Measurements from ENCODE around the gene EXPH5.
A peak's percentile ranks its signal among the peaks of the same experiment; 100 is the strongest.
"Not testable (repeated sequence)": the region's sequence is repeated elsewhere in the genome, so short reads cannot be mapped to it uniquely, and the experiment has no call there.

Gene EXPH5

DNA sequence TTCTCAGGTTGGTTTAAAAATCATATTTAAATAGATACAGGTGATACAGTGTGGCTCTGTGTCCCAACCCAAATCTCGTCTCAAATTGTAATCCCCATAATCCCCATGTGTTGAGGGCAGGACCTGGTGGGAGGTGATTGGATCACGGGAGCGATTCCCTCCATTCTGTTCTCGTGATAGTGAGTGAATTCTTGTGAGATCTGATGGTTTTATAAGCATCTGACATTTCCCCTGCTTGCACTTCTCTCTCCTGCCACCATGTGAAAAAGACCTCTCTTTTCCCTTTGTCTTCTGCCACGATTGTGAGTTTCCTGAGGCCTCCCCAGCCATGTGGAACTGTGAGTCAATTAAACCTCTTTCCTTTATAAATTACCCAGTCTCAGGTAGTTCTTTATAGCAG is 9.2 kb upstream of the EXPH5 start:
- DNase-seq, result not testable (repeated sequence)

DNA sequence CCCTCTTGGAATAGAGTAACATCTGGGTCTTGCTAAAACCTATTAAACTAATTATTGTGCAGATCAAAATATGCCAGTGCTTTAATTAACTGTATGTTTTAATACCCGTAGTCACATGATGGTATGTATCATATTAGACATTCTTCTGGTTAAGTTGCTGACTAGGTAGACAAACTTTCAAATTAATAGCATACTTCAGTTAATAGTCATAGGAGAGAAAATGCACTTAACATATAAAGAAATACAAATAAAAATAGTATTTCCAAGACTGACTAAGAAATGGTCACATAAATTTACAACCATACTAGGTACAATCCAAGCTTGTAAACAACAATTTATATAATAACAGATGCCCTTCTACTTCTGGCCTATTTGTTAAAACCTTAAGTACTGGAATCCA is 7.6 kb upstream of the EXPH5 start:
- no peak for DNase-seq

DNA sequence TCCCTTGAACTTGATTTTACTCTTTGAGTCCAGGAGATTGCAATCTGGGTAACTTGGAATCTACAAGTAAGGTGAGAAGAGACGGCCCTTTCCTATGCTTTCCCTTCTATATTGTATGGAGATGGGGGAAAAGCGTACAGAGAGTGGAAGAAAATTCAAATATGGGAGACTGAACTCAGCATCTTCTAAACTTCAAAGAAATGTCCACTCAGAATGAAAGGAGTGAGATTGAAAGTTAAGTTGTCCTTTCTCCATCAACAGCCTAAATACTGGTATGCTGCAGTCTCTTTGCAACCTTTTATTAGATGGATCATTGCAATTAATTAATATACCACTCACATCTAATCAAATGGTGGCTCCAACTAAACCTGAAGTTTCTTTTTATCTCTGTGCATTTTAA is 6.4 kb upstream of the EXPH5 start:
- no peak for DNase-seq

DNA sequence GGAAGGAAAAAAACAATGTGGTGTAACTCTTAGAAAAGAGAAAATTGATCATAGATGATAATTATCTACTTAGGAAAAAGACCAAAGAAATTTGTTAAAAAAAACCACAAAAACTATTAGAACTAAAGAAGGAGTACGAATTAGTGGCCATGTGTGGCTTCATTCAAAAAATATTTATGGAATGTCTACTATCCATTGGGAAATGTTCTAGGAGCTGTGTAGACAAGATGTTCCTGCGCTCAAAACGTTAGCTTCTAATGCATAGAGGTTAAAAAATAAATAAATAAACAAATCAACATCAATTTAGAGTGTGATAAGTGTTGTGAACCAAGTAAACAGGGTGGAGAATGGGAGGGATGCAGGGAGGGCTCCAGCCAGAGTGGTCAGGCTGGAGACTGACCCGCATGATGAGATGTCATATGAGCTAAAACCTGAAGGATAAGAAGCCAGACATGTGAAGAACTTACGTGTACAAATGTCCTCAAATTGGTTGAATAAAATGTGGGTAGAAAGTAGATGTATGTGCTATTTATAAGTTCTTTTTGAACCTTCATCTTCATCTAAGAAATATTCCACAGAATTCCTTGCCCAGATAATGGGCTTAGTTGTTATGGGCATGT is 4.3 kb upstream of the EXPH5 start:
- DNase-seq, result no peak

DNA sequence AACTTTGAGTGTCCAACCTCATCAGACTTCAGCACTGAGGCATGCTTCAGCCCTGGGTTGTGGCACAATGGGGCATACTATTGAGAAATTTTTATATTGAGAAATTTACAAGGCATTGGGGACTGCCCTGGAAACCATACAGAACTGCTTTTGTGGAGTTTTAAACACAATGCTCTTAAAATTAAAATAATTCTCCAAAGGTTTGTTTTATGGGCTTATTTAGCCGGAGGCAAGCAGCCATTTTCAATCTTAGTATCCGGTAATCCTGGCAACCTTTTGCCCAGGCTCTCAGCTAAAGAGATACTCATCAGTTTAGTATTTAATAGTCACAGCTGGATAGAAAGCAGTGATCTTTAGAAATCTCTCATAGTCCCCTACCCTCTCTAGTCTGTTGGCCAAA is 3.1 kb upstream of the EXPH5 start:
- no peak for DNase-seq

DNA sequence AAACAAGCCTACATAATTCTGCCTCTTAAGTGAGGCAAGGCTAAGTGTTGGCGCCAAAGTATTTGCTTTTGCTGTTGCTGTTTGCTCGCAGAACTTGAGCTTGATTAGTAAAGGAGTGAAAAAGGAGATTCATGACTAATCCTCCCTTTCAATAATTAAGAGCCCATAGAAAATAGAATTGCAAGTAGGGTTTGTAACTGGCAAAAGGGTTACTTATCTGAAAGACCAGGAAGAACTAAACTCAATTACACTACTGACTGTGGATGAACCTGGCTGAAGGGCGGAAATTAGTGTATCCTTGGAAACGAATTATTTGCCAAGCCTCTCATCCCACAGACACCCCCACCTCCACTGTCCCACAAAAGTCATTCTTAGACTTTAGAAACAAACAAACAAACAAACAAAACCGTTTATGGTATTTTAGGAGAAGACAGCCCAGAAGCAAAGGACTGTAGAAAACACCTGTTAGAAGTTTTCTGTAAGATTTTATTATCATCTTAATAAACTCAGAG is 411 bp upstream of the EXPH5 start:
- no peak for DNase-seq

DNA sequence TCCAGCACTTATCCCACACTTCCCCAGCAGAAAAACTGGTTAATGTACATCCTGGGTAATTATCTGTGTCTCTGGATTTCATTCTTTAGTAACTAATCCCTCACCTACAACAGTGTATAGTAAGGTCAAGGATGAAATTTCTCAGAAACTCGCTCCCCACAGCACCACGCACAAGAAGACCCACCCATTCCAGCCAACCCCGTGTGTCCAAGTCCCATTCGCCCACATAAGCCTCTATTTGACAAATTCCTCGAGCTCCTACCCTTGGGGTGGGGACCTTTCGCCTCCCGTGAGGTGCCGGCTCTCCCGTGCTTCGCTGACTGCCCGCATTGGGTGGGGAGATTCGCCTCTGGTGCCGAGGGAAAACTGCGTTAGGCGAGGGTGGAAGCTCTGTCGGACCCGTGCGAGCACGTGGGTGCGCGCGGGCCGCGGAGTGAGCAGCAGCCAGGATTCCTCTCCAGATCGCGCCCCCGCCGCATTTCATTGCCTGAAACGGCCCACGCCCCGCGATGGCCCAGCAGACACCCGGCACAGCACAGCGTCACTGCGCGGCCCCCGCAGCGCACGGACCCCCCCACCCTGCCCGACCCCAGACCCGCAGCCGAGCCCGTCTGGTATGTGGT is 866 bp downstream of the EXPH5 start:
- DNase-seq, result peak; percentile 9

DNA sequence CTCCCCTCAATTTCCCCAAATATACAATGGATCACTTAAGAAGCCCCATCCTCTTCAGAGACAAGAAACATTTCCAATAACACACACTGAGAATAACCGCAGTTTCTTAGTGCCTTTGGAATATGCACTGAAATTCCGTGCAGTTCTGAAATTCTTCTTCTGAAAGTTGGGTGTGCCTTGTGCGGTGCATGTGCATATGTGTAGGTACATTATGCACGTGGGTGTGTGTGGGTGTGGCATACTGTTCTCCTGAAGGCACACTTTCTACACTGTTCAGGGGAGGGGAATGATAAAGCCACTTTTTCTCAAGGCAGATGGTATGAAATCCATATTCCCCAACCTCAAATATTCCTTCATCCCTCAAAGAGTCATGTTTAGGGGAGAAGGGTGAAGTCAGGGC is 1.7 kb downstream of the EXPH5 start:
- DNase-seq, result no peak

DNA sequence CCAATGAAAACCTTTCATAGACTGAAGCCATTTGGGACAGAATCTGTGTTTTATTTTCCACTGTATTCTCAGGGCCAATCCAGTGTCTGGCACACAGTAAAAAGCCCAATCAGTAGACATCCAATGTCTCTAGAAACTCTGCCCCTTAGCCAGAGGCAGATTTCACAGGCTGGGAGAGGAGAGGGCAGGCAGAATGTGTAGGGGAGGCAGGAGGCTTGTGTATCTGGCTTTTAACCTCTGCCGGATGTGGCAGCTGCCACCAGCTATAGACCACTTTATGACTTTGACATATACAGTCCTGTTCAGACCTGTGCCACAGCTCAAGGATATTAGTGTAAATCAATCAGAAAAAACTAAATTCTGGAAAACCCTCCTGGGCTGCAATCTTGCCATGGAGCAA is 4.4 kb downstream of the EXPH5 start:
- DNase-seq, result no peak

DNA sequence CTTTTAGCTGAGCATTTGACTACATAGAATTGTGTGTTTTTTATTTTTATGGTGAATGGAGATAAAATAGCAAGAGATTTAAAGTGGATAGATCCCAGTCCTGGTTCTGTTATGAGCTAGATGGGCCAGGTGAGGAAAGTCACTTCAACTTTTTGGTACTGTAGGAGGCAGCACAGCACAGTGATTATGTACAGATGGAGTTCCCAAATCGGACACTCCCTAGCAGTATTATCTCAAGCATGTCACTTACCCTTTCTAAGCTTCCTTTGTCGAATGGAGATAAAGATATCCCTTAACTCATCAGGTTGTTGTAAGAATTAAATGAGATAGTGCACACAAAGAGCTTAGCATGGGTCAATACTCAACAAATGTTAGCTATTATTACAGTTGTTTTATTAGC is 5.3 kb downstream of the EXPH5 start:
- DNase-seq, result no peak

DNA sequence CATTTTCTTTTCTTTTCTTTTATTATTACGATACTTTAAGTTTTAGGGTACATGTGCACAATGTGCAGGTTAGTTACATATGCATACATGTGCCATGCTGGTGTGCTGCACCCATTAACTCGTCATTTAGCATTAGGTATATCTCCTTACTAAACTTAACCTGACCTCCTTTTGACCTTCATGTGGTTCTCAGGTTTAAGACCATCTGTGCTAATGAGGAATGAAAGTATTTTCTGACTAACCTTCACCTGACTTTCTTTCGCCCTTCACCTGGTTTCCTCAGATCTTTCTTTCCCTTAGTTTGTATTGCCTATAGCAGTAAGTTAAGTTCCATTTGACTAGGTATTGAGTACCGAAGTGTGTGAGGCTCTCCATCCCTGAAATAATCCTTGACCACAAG is 6.5 kb downstream of the EXPH5 start:
- peak; percentile 38 for DNase-seq

DNA sequence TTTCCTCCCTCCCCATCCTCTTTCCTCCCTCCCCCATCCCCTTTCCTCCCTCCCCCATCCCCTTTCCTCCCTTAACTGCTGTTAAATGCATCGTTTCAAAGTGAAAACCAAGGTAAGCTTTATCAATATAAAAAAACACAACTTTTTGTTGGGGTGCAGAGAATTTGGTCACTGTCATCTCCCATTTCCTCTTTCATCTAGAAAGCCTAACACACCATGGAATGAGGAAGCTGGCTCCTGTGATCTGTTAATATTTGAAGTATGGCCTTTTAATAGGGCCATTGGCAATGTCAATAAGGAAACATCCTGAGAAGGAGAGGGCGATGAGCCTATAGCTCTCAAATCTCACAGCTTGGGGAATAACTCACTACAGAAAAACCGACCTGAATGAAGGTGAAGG is 7.0 kb downstream of the EXPH5 start:
- no peak for DNase-seq

DNA sequence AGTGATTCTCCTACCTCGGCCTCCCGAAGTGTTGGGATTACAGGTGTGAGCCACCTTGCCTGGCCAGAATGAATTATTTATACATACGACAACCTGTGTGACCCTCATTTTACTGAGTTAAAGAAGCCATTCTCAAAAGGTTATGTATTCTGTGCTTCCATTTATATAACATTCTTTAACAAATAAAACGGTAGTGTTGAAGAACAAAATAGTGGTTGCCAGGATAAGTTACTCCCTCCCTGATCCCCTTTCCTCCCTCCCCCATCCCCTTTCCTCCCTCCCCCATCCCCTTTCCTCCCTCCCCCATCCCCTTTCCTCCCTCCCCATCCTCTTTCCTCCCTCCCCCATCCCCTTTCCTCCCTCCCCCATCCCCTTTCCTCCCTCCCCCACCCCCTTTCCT is 7.4 kb downstream of the EXPH5 start:
- DNase-seq, result not testable (repeated sequence)

DNA sequence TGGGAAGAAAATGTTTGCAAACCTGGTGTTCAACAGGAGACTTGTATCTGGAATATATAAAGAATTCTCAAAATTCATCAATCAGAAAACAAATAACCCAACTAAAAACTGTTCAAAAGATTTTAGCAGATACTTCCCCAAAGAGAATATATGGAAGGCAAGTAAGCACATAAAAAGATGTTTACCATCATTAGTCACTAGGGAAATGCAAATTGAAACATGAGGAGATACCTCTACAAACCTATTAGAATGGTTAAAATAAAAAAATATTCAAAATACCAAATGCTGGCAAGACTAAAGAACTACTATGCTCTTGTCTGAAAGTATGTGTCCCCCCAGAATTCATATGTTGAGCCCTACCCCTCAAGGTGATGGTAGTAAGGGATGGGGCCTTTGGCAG is 8.6 kb downstream of the EXPH5 start:
- DNase-seq, result no peak

DNA sequence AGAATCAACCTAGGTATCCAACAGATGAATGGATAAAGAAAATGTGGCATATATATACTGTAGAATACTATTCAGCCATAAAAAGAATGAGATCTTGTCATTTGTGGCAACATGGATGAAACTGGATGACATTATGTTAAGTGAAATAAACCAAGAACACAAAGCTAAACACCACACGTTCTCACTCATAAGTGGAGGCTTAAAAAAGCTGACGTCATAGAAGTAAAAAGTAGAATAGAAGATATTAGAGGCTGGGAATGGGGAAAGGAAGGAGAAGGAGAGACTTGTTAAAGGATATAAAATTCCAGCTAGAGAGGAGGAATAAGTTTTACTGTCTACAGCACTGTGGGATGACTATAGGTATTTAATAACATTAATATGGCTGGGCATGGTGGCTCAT is 12.9 kb downstream of the EXPH5 start:
- no peak for DNase-seq

DNA sequence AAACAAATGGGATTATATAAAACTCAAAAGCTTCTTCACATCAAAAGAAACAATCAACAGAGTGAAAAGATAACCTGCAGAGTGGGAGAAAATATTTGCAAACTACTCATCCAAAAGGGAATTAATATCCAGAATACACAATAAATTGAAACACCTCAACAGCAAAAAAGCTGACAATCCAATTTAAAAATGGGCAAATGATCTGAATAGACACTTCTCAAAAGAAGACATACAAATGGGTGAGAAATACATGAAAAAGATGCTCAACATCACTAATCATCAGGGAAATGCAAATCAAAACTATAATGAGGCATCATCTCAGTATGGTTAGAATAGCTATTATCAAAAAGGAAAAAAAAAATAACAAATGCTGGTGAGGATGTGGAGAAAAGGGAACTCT is 13.5 kb downstream of the EXPH5 start:
- no peak for DNase-seq

DNA sequence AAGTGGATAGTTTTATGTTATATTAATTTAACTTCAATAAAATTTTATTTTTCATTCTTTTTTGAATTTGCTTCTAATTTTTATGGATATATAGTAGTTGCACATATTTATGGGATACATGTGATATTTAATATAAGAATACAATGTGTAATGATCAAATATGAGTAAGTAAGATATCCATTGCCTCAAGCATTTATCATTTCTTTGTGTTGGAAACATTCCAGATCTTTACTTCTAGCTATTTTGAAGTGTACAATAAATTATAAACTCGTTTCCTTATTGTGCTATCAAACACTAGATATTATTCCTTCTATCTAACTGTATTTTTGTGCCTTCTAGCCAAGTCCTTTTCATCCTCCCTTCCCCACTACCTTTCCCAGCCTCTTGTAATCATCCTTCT is 17.0 kb downstream of the EXPH5 start:
- DNase-seq, result no peak

DNA sequence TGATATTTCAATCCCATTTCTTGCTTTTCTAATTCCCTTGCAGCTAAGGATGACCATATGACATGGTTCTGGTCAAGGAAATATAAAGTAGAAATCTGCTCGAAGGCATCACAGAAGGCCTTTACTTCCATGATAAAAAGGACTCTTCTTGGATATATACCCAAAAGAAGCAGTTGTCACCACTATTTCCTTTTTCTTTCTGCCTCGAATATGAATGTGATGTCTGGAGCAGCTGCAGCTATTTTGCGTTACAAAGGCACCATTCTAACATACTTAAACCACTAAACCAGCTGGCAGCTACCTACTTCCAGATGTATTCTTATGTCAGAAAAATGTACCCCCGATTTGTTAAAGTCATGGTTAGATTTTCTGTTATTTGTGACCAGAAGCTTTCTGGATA is 18.9 kb downstream of the EXPH5 start:
- no peak for DNase-seq

DNA sequence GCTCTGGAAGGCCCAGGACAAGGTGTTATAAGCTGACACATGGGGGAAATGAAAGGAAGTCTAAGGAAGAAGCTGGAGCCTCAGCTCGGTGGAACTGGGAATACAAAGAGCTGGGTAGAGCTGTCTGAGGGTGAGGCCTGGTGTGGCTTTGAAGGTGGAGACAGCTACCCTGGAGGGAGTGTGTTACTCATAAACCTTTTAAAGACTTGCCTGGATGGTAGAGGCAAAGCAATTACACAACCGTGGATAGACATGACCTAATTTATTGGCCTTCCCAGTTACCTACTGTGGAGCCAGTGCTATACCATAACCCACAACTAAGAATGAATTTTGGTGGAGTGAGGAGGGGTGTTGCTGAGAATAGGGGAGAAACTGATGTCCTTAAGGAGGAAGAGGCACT is 22.6 kb downstream of the EXPH5 start:
- DNase-seq, result no peak

DNA sequence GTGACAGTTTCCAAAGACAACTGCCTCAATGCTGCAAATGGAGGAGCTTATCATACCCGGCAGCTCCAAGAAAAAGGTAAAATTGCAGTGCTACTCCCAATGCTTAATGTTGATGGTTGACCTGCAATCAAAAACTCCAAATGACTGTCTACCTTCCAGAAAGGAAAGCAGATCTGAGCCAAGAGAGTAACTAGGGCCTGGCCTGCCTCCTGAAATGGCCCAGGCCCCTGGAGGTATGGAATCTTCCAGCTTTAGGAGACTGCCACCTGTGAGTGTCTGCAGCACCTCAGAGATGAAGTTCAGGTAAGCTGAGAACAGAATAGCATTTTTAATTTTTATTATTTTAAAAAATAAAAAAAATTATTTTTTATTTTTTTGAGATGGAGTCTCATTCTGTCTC is 23.7 kb downstream of the EXPH5 start:
- DNase-seq, result no peak

DNA sequence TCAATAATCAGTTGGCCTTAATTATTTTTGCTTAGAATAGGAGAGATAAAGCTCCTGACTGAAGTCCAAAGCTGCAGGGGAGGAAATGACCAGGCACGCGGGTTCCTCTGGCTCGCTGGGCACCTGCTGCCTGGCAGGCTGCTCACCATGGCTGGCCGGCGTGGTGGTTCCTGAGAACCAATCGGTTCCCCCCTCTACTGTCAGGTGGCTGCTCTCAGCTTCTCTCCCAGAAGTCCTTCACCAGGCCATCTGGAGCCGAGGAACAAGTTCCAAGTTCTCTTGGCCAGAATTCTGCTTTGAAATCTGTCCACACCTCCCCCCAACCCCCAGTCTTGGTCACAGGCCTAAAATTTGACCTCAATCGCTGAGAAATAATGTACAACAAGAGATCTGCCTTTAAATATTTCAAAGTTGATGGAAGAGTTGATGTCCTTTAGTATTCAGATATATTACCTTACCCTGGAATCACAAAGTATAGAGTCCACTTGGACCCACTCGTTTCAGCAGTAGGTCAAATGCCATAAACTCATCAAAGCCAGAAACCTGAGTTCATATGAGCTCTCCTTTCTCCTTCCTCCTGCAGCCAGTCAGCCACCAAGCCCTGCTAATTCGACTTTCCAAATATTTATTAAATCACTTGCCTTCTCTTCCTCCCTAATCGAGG is 25.2 kb downstream of the EXPH5 start:
- DNase-seq, result no peak

DNA sequence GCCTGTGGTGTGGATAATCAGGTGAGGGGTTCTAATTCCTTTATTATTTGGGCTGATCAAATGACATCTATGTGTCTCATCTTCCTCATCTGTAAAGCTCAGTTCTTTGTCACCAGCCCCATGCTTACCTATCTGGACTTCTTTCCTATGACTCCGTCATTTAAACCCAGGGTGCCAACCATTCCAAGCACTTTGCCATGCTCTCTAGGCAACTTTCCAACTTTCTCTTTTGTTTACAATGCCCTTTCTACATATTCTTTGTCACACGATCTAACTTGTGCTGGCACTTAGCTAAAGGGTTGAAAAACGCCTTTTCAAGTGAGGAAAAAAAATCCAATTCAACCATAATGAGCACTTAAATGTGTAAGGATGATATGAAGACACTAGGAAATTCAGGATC is 27.9 kb downstream of the EXPH5 start:
- DNase-seq, result no peak

DNA sequence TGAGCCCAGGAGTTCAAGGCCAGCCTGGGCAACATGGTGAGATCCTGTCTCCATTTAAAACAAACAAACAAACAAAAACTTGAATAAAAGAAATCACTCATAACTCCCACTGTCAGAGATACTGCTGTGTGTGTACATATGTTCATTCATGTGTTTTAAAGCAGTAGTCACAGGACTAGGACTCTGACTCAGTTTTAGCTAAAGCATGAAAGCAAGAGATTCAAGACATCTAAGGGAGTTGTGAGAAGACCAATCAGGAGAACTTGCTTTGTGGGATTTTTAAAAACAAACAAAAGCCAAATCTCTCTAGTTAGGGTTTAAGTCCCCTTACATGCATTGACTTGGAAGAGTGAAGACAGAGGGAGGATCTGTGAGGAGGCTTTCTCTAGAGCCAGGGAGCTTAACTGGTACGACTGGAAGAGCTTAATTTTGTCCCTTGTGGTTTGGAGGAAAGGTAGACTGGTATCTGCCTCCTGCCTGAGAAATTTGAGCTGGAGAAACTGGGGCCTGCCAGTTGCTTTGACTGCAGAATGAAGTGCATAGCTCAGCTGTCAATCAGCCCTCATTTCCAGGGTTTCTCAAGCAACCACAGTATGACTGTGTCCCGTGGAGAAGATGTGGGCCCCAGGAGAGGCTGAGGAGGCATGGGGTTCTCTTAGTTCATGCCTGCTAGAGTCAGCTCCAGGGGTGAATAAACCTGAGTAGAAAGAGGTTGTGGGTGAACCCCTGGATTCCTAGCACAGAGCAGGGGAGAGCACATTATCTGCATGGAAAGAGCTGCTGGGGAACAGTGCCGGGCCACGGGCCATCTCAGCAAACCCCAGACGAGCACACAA is 30.6 kb downstream of the EXPH5 start:
- peak; percentile 56 for DNase-seq

DNA sequence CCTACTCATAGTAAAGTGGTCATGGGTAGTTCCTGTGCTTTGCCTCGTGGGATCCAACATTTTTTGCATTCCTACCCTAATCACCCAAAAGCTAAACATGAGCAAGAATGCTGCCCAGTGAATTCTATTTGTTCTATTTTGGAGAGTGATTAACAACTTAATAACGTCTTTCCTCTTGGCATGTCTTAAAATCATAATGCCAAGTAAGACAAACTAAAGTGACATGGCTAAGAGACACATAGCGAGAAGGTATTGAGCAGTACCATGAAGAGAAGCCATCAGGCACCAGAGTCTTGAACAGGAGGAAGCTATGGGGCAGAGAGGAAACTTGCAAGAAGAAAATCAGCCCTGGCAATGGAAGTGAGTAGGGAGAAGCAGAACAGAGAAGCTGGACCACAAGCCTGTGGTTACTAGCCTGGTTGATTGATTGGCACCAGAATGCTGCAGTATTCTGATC is 32.0 kb downstream of the EXPH5 start:
- no peak for DNase-seq

Data from NCI-H2171 treated with DMSO at 0.1 percent for 48 hours (cell line).